ENCODE measurements around the gene FGF21. TPM values are rescaled to one million over a fixed set of nuclear protein-coding genes. Genes with fewer than 3 reads are reported as not detected.

FGF21 gene
- polyA plus RNA-seq (2011; rRNA removed), result 0.06 TPM in 1 of 2 replicates, not detected in the other
- not detected in 2 replicates for polyA plus RNA-seq (2012; cell fraction: cytosol; rRNA removed)
- 0.16 TPM in 1 of 2 replicates, not detected in the other for polyA plus RNA-seq (2012; cell fraction: nucleus; rRNA removed)
- polyA plus RNA-seq (2017; fragmentation: RNase III; extraction: RNeasy Plus Mini Kit Qiagen cat#74134 plus additional on column Dnase treatment), result not detected in 3 replicates
- not detected in 2 replicates for polyA minus RNA-seq (2011; rRNA and poly(A)+ RNA removed)

- no peaks in the 10 kb centered on the region for H3K9me3 ChIP-seq
- H3K4me3 ChIP-seq, result peak within 1 kb of the TSS; percentile 21; the same call in 1 of the 3 replicates
- TF ChIP-seq POLR2AphosphoS2 (conservative IDR thresholded peaks at IDR 0.05; ENCODE audit: low read length), result no peak
- ChIA-PET CTCF (interaction anchor here (1.1 to 1.4 kb wide), 4 partner anchors 16 to 470 kb away, joined by 3 to 4 read pairs (median 3); no protein-coding TSS in a partner anchor), POLR2A (no interaction called here)
- peak in 1 of 2 experiments; percentile 61 for DNase-seq (ENCODE audit: low read depth in 1 of 2, low spot score in 1 of 2)
- 70% methylated on average over 4 of the region's 4 CpGs for WGBS (ENCODE audit: missing lambda C conversion rate)
- peaks cover 32% of the 10 kb centered on the region for H3K4me1 ChIP-seq
- FAIRE-seq, result no peak
- peak within 1 kb of the TSS; percentile 85 for H3K27ac ChIP-seq
- H3K4me2 ChIP-seq, result peak within 1 kb of the TSS; percentile 68
- 0 out of 6 replicates have a peak, but pooled peaks of 1 of the 2 experiments have one; percentile 4 for ATAC-seq
These were observed at the start of gene FGF21 for GRCh38 chr19:48755084-48755641. Gene FGF21 (plus strand): TSS chr19:48755524. CDS start chr19:48756237, 713 bp downstream.

GRCh38 chr19:48708471-48708870 is 46.9 kb upstream of the FGF21 start:
- no peak for ATAC-seq
- 86% methylated on average over 11 of the region's 11 CpGs for WGBS (ENCODE audit: missing lambda C conversion rate)
- no peak overlapping the region for H3K27ac ChIP-seq
- ChIA-PET CTCF (interaction anchor here (1.0 to 2.5 kb wide), 2 partner anchors 12 to 33 kb away, joined by 3 to 7 read pairs; partner anchors contain the start of gene FUT2), POLR2A (no interaction called here)
- no peak for FAIRE-seq
- no peak overlapping the region for H3K4me2 ChIP-seq
- H3K4me1 ChIP-seq, result peaks cover 7% of the 10 kb centered on the region; the same call in 2 of the 3 replicates
- H3K4me3 ChIP-seq, result no peak overlapping the region
- no peak for TF ChIP-seq ZNF302 (CRISPR knock-in tag; IDR thresholded peaks at IDR 0.05)
- no peak for TF ChIP-seq SMC3 (IDR thresholded peaks at IDR 0.05)
- TF ChIP-seq PHF8 (IDR thresholded peaks at IDR 0.05; ENCODE audit: borderline replicate concordance, low read depth), result no peak
- TF ChIP-seq ZC3H11A (IDR thresholded peaks at IDR 0.05), result no peak
- H3K9me3 ChIP-seq, result no peaks in the 10 kb centered on the region
- no peak for DNase-seq (ENCODE audit: low read depth in 1 of 2, low spot score in 1 of 2)

GRCh38 chr19:48711106-48711662 is 44.1 kb upstream of the FGF21 start:
- Histone ChIP-seq H3K4me1 (peaks cover 16% of the 10 kb centered on the region), H3K4me2 (no peak overlapping the region), H3K9me3 (no peaks in the 10 kb centered on the region), H3K4me3 (no peak overlapping the region), H3K27ac (no peak overlapping the region)
- ChIA-PET CTCF (interaction anchor here (0.6 to 4.7 kb wide), 8 partner anchors 12 to 66 kb away, joined by 3 to 31 read pairs (median 14); partner anchors contain the start of gene CA11), POLR2A (no interaction called here)
- 94% methylated on average over 4 of the region's 4 CpGs for WGBS (ENCODE audit: missing lambda C conversion rate)
- ATAC-seq (no peak), DNase-seq (ENCODE audit: low read depth in 1 of 2, low spot score in 1 of 2) (no peak), FAIRE-seq (no peak)
- TF ChIP-seq HOXA7 (CRISPR knock-in tag; IDR thresholded peaks at IDR 0.05) (no peak), MAFK (IDR thresholded peaks at IDR 0.05; ENCODE audit: partially characterized antibody) (peak; percentile 79), TP53 (CRISPR knock-in tag; IDR thresholded peaks at IDR 0.05) (no peak)

- Histone ChIP-seq H3K27ac (peak overlapping the region; percentile 75 to 85), H3K4me1 (peaks cover 16% of the 10 kb centered on the region), H3K9me3 (no peaks in the 10 kb centered on the region), H3K4me2 (peak overlapping the region; percentile 92), H3K4me3 (peak overlapping the region; percentile 68)
- TF ChIP-seq CEBPB (IDR thresholded peaks at IDR 0.05), result no peak
- TF ChIP-seq MAZ (IDR thresholded peaks at IDR 0.05; ENCODE audit: borderline replicate concordance, low read depth, low read length), result no peak
- TF ChIP-seq SMC3 (IDR thresholded peaks at IDR 0.05), result no peak
- TF ChIP-seq SREBF2 (IDR thresholded peaks at IDR 0.05), result no peak
- no peak for TF ChIP-seq TFCP2L1 (CRISPR knock-in tag; IDR thresholded peaks at IDR 0.05)
- no peak for TF ChIP-seq FOSL2 (IDR thresholded peaks at IDR 0.05)
- TF ChIP-seq FOSL2 (CRISPR knock-in tag; IDR thresholded peaks at IDR 0.05), result no peak
- TF ChIP-seq HOXB5 (CRISPR knock-in tag; IDR thresholded peaks at IDR 0.05), result no peak
- TF ChIP-seq GATA3 (IDR thresholded peaks at IDR 0.05; ENCODE audit: borderline replicate concordance), result no peak
- no peak for TF ChIP-seq ZSCAN20 (CRISPR knock-in tag; IDR thresholded peaks at IDR 0.05)
- TF ChIP-seq TP53 (CRISPR knock-in tag; IDR thresholded peaks at IDR 0.05), result no peak
- no peak for TF ChIP-seq KDM5A (IDR thresholded peaks at IDR 0.05)
- TF ChIP-seq ZC3H11A (IDR thresholded peaks at IDR 0.05), result no peak
- no peak for TF ChIP-seq HES2 (IDR thresholded peaks at IDR 0.05)
- no peak for TF ChIP-seq CHD4 (IDR thresholded peaks at IDR 0.05; ENCODE audit: borderline replicate concordance)
- TF ChIP-seq EHMT2 (IDR thresholded peaks at IDR 0.05; ENCODE audit: low read depth), result no peak
- no peak for TF ChIP-seq HEYL (CRISPR knock-in tag; IDR thresholded peaks at IDR 0.05)
- FAIRE-seq (no peak), DNase-seq (ENCODE audit: low read depth in 1 of 2, low spot score in 1 of 2) (peak; percentile 75 to 94), ATAC-seq (peak; percentile 68 to 71)
- WGBS (ENCODE audit: missing lambda C conversion rate), result 6% methylated on average over 25 of the region's 25 CpGs
- CTCF ChIA-PET, result interaction anchor here (1.0 to 5.4 kb wide), 18 partner anchors 12 to 129 kb away, joined by 3 to 31 read pairs (median 6); partner anchors contain the start of genes CA11 and FUT2
- POLR2A ChIA-PET, result interaction anchor here (0.6 to 1.2 kb wide), 6 partner anchors 17 to 209 kb away, joined by 3 read pairs; partner anchors contain the start of genes FUT2, IZUMO1 and PPP1R15A
These were observed 42.1 kb upstream of the FGF21 start for GRCh38 chr19:48713041-48713863.

All from A549 (cell line).